Stomach (tissue), 9 donors: ENCODE results near the gene GPR179. TPM values are rescaled to one million over a fixed set of nuclear protein-coding genes. Genes with fewer than 3 reads are reported as not detected.

Experiments
- DNase-seq, 2 donors: peaks; one replicate each; pipeline versions ENCODE4 v3.0.0 to v3.0.0-alpha.2; 2013 to 2019
- H3K27ac ChIP-seq, 5 donors: fragments of 200-600 bp in 4 of 5; sonication (generic) in 4 of 5; one replicate each; pipeline ENCODE4 v1.5.1; 2013 to 2019; ENCODE audit warnings: mild to moderate bottlenecking in 1 of 5, moderate library complexity in 1 of 5
- H3K27me3 ChIP-seq, 3 donors: fragments of 200-600 bp; sonication (generic); one replicate each; pipeline ENCODE4 v1.5.1; 2017 to 2019; ENCODE audit warnings: mixed run types in 1 of 3
- H3K36me3 ChIP-seq, 4 donors: fragments of 200-600 bp; sonication (generic); 1 replicate in 3 of 4; 2 replicates in 1 of 4; pipeline ENCODE4 v1.5.1; 2016 to 2019
- H3K4me1 ChIP-seq, 4 donors: fragments of 200-600 bp; sonication (generic); one replicate each; pipeline ENCODE4 v1.5.1; 2016 to 2019
- H3K4me3 ChIP-seq, 4 donors: fragments of 200-600 bp; sonication (generic) in 3 of 4; one replicate each; pipeline ENCODE4 v1.5.1; 2016 to 2019; ENCODE audit warnings: mild to moderate bottlenecking in 1 of 4
- H3K9me3 ChIP-seq, 4 donors: fragments of 200-600 bp; sonication (generic); one replicate each; pipeline ENCODE4 v1.5.1; 2016 to 2019
- EP300 ChIP-seq: sonication (generic); formaldehyde crosslinking; IDR thresholded peaks from one replicate; pipeline ENCODE4 v1.6.1; 2017; ENCODE audit warnings: antibody characterized with exemption
- POLR2A ChIP-seq, 4 donors: fragments of 450-650 bp; IDR thresholded peaks; one replicate each; pipeline ENCODE4 v1.6.1; 2016; ENCODE audit warnings: antibody characterized with exemption in 4 of 4, control low read depth in 2 of 4, mild to moderate bottlenecking in 1 of 4, moderate library complexity in 1 of 4
- POLR2AphosphoS5 ChIP-seq, 3 donors: sonication (generic); formaldehyde crosslinking; IDR thresholded peaks; one replicate each; pipeline ENCODE4 v1.6.1; 2016; ENCODE audit warnings: antibody characterized with exemption in 3 of 3
- WGBS, 5 donors: extraction: QIAGEN DNeasy Blood & Tissue Kit in 3 of 5; methylation state at CpG; one replicate each; pipeline versions ENCODE4 v1.1.5 to v1.1.7; 2013 to 2018; 5-methylcytosine and 5-hydroxymethylcytosine counted together
- intact Hi-C: fragments of 100-400 bp; cut with DNase I; formaldehyde crosslinking; loops from one replicate; pipeline ENCODE4 v1.15.1; 2023; ENCODE audit warnings: low total_unique reads
- polyA plus RNA-seq, 3 donors: library from polyadenylated mRNA; stranded (reverse); fragments of 200-250 nt; gene quantifications; one replicate each; pipeline ENCODE4 v1.2.3, GENCODE V29; 2013
- total RNA-seq, 5 donors: library from RNA; depleted of rRNA; stranded (reverse); fragments of >200 nt; gene quantifications; one replicate each; pipeline versions ENCODE4 v1.1.0 to v1.2.3, GENCODE V29; 2014 to 2016
- TF ChIP-seq, protein P1 (sequence below), 7 experiments: fragments of 450-650 bp in 4 of 7; fragments of 200-600 bp in 3 of 7; sonication (generic) in 3 of 7; IDR thresholded peaks; one replicate each; pipeline ENCODE4 v1.5.1; 2016 to 2019; ENCODE audit warnings: antibody characterized with exemption in 7 of 7, control low read depth in 2 of 7, mild to moderate bottlenecking in 1 of 7
- donor health status: healthy with polysubstance abuse.
- donor health status: Bipolar disorder and iron deficiency.
- donor health status: healthy.

Gene GPR179
- total and polyA plus RNA-seq, 8 donors, result 0.03 to 0.18 (median 0.06) TPM; not detected in 5

DNA sequence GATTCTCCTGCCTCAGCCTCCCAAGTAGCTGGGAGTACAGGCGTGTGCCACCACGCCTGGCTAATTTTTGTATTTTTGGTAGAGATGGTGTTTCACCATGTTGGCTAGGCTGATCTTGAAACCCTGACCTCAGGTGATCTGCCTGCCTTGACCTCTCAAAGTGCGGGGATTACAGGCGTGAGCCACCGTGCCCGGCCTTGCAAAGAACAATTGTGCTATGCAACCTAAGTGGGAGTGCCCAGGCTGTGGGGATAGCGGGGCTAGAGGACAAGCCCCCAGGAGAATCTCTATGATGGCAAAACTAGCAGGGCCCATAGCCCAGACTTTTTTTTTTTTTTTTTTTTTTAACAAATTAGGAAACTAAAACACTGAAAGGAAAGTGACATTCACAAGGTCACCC is 2.0 kb upstream of the GPR179 start:
- Histone ChIP-seq H3K36me3 (no peaks in the 10 kb centered on the region), H3K9me3 (no peaks in the 10 kb centered on the region), H3K27ac (no peak overlapping the region), H3K27me3 (peaks cover 0 to 9% (median 0%) of the 10 kb centered on the region in 3 donors), H3K4me3 (no peak overlapping the region), H3K4me1 (peaks cover 7 to 16% (median 11%) of the 10 kb centered on the region in 4 donors)
- no peak for DNase-seq
- WGBS, 5 donors, result 92 to 98% (median 93%) methylated on average over 7 of the region's 7 CpGs
- TF ChIP-seq EP300 (no peak), POLR2A (IDR thresholded peaks at IDR 0.05) (no peak), POLR2AphosphoS5 (IDR thresholded peaks at IDR 0.05) (no peak)
- TF ChIP-seq, protein P1, sequence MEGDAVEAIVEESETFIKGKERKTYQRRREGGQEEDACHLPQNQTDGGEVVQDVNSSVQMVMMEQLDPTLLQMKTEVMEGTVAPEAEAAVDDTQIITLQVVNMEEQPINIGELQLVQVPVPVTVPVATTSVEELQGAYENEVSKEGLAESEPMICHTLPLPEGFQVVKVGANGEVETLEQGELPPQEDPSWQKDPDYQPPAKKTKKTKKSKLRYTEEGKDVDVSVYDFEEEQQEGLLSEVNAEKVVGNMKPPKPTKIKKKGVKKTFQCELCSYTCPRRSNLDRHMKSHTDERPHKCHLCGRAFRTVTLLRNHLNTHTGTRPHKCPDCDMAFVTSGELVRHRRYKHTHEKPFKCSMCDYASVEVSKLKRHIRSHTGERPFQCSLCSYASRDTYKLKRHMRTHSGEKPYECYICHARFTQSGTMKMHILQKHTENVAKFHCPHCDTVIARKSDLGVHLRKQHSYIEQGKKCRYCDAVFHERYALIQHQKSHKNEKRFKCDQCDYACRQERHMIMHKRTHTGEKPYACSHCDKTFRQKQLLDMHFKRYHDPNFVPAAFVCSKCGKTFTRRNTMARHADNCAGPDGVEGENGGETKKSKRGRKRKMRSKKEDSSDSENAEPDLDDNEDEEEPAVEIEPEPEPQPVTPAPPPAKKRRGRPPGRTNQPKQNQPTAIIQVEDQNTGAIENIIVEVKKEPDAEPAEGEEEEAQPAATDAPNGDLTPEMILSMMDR (IDR thresholded peaks at IDR 0.05), result no peak
- intact Hi-C loops, result loop anchor here (5.0 kb wide), 1 partner anchor 72 kb away; no protein-coding TSS in a partner anchor

DNA sequence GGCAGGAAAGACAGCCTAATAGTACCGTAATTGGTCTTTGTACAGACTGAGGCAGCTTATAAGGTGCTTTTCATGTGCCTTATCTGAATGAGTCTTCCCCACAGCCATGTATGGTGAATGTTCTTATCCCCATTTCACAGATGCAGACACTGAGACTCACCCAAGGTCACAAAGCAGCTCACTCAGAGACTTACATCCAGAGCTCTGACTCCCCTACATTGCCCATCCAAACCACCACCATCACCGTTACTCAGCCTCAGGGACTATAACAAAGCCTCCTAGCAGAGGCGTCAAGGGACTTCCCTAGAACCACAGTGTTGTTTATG is 627 bp upstream of the GPR179 start:
- TF ChIP-seq EP300 (no peak), POLR2A (IDR thresholded peaks at IDR 0.05) (no peak), POLR2AphosphoS5 (IDR thresholded peaks at IDR 0.05) (no peak)
- TF ChIP-seq, protein P1 (IDR thresholded peaks at IDR 0.05), result no peak
- Histone ChIP-seq H3K27me3 (peaks cover 0 to 9% (median 0%) of the 10 kb centered on the region in 3 donors), H3K9me3 (no peaks in the 10 kb centered on the region), H3K36me3 (no peaks in the 10 kb centered on the region), H3K4me1 (peaks cover 7 to 15% (median 9%) of the 10 kb centered on the region in 4 donors), H3K27ac (no peak overlapping the region), H3K4me3 (no peak overlapping the region)
- intact Hi-C loops, result no loop called here
- WGBS, 5 donors, result 83 to 89% (median 85%) methylated on average over 3 of the region's 3 CpGs
- DNase-seq, result no peak

DNA sequence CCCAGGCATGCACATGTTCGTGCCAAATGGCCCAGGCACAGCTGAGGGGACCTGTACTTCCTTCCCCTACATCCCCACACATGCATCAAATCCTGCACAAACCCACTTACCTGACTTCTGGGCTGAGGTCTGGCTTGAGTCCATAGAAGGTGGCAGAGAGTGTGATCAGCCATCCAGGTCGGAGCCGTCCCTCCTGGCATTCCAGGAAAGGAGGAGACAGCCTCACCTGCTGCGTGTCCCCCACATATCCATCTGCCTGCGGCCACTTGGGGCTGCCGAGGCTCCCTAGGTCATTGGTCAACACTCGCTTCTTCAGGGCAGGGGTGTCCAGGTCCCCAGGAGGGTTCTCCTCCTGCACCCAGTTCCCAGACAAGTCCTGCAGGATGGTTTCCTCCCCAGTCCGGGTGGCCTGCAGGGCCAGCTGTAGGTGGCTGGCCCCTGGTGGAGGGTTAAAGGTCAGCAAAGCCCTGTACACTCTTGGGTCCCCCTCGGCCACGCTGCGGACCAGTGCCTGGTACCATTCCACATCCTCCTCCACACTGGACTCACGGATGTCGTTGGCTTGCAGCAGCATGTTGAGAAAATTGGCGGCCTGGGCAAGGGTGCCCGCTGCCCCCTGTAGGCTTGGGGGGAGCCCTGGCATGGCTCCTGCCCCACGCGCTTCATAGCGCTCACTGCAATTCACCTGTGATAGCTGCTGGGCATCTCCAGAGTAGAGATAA is 709 bp downstream of the GPR179 start:
- WGBS, 5 donors, result 84 to 89% (median 86%) methylated on average over 16 to 18 of the region's 18 CpGs
- Histone ChIP-seq H3K4me3 (no peak overlapping the region), H3K27me3 (peaks cover 0 to 9% (median 0%) of the 10 kb centered on the region in 3 donors), H3K36me3 (no peaks in the 10 kb centered on the region), H3K27ac (no peak overlapping the region), H3K4me1 (peaks cover 7 to 8% (median 7%) of the 10 kb centered on the region in 4 donors), H3K9me3 (no peaks in the 10 kb centered on the region)
- no peak for DNase-seq
- intact Hi-C loops, result no loop called here
- TF ChIP-seq POLR2A (IDR thresholded peaks at IDR 0.05) (no peak), EP300 (no peak), POLR2AphosphoS5 (IDR thresholded peaks at IDR 0.05) (no peak)
- TF ChIP-seq, protein P1 (IDR thresholded peaks at IDR 0.05), result no peak

DNA sequence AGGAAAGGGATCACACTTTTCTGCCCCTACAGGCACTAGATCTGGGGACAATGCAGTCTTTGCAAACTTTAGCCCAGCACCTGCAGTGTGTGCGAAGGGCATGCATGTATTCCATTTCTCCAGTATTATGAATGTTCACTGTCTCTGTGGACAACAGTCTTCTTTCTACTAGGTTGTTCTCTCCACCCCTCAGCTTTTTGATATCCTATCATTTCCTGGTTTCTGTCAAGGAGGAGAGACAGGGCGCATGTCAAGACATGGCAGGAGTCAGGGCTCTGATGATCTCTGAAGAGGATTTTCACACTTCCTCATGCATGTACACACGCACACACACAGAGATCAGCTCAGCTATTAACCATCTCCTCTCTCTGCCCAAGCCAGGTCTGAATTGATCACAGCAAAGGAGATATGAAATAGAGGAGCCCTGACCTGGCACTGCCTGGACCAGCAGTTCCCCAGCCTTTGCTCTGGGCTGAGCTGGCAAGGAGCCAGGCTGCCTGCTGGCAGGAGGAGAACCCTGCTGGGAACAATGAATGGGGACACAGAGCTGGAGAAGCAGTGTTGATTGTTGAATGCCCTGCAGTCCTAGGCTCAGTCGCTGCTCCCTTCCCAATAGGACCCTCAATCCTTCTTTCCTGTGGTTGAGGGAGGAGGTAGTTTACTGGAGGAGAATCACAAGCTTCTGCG is 2.6 kb downstream of the GPR179 start:
- peak; percentile 85 for DNase-seq
- intact Hi-C loops, result no loop called here
- H3K9me3 ChIP-seq, result no peaks in the 10 kb centered on the region
- WGBS, 5 donors, result 45 to 58% (median 48%) methylated on average over 5 of the region's 5 CpGs
- no peak overlapping the region for H3K27ac ChIP-seq
- H3K27me3 ChIP-seq, result peaks cover 0 to 9% (median 0%) of the 10 kb centered on the region in 3 donors
- H3K36me3 ChIP-seq, result no peaks in the 10 kb centered on the region
- peaks cover 7 to 8% (median 7%) of the 10 kb centered on the region in 4 donors for H3K4me1 ChIP-seq
- H3K4me3 ChIP-seq, result no peak overlapping the region
- TF ChIP-seq POLR2A (IDR thresholded peaks at IDR 0.05), result no peak
- no peak for TF ChIP-seq EP300
- TF ChIP-seq POLR2AphosphoS5 (IDR thresholded peaks at IDR 0.05), result no peak
- TF ChIP-seq, protein P1 (IDR thresholded peaks at IDR 0.05), result no peak
